B cell (primary cell): ENCODE results near the gene MUC13. TPM values are rescaled to one million over a fixed set of nuclear protein-coding genes. Genes with fewer than 3 reads are reported as not detected.

Experiments
- ATAC-seq: fragments of 200-7000 bp; cut with Tn5 transposase; one replicate; pipeline ENCODE4 v1.10.0; 2021; ENCODE audit warnings: low read depth, mild to moderate bottlenecking, moderate number of reproducible peaks, moderate library complexity
- CTCF ChIA-PET: fragments of 350-600 bp; sonication (Branson Sonifier 250); formaldehyde crosslinking; loops from one replicate; lab custom pipeline; 2021; ENCODE audit warnings: antibody characterized with exemption, inconsistent platforms; lab: Charles Lee
- POLR2A ChIA-PET: fragments of 350-600 bp; sonication (Branson Sonifier 250); formaldehyde crosslinking; loops from one replicate; lab custom pipeline; 2021; ENCODE audit warnings: antibody characterized with exemption; lab: Charles Lee
- DNase-seq: peaks from one replicate; pipeline ENCODE4 v3.0.0; 2013
- H2AFZ ChIP-seq: 2 replicates; pipeline ENCODE4 v1.6.1; 2012; ENCODE audit warnings: mild to moderate bottlenecking, low read depth, low read length; ENCODE audit not compliant: insufficient read depth, poor library complexity, severe bottlenecking
- H3K27ac ChIP-seq, 2 donors: 1 replicate in 1 of 2; 2 replicates in 1 of 2; pipeline ENCODE4 v1.5.1; 2012 to 2013; ENCODE audit warnings: low read length in 2 of 2, mild to moderate bottlenecking in 2 of 2, moderate library complexity in 1 of 2
- H3K27me3 ChIP-seq, 4 experiments: fragments of 200-600 bp in 1 of 4; sonication (generic) in 1 of 4; replicated peaks in 1 of 4; 1 replicate in 2 of 4; 2 replicates in 2 of 4; pipeline versions ENCODE4 v1.6.1 to v1.7.0; 2013 to 2016; ENCODE audit warnings: low read length in 3 of 4, mild to moderate bottlenecking in 2 of 4, mixed read lengths in 1 of 4, moderate library complexity in 1 of 4; ENCODE audit not compliant: insufficient read depth in 4 of 4, control insufficient read depth in 3 of 4; ENCODE audit errors: control extremely low read depth in 1 of 4
- H3K36me3 ChIP-seq, 2 experiments: replicated peaks in 1 of 2; 1 replicate in 1 of 2; 2 replicates in 1 of 2; pipeline versions ENCODE4 v1.6.1 to v1.7.1; 2013; ENCODE audit warnings: low read length in 1 of 2; ENCODE audit not compliant: insufficient read depth in 2 of 2, control insufficient read depth in 1 of 2; ENCODE audit errors: control extremely low read depth in 1 of 2, extremely low read depth in 1 of 2
- H3K4me1 ChIP-seq, 2 donors: fragments of 200-600 bp in 1 of 2; sonication (generic) in 1 of 2; 1 replicate in 1 of 2; 2 replicates in 1 of 2; pipeline versions ENCODE4 v1.5.1 to v1.6.1; 2013 to 2017; ENCODE audit warnings: low read length in 2 of 2; ENCODE audit not compliant: control insufficient read depth in 2 of 2, insufficient read depth in 2 of 2
- H3K4me2 ChIP-seq: replicated peaks from 2 replicates; pipeline ENCODE3; 2012; ENCODE audit warnings: mild to moderate bottlenecking, low read depth, low read length; ENCODE audit not compliant: poor library complexity, severe bottlenecking
- H3K4me3 ChIP-seq, 5 experiments: fragments of 200-600 bp in 1 of 5; sonication (generic) in 1 of 5; 1 replicate in 3 of 5; 2 replicates in 2 of 5; pipeline versions ENCODE4 v1.5.1 to v1.7.0; 2011 to 2016; ENCODE audit warnings: low read length in 4 of 5, mild to moderate bottlenecking in 4 of 5, low read depth in 2 of 5, control low read depth in 1 of 5, moderate library complexity in 1 of 5; ENCODE audit not compliant: insufficient read depth in 1 of 5; ENCODE audit errors: control extremely low read depth in 1 of 5, extremely low read depth in 1 of 5
- H3K79me2 ChIP-seq: fragments of 200-600 bp; sonication (generic); one replicate; pipeline ENCODE4 v1.6.0; 2016; ENCODE audit warnings: low read length; ENCODE audit not compliant: control insufficient read depth, insufficient read depth
- H3K9ac ChIP-seq: fragments of 200-600 bp; sonication (generic); 2 replicates; pipeline ENCODE4 v1.6.1; 2017; ENCODE audit warnings: mild to moderate bottlenecking, low read length, moderate library complexity
- H3K9me3 ChIP-seq, 3 donors: one replicate each; pipeline versions ENCODE4 v1.6.1 to v1.7.1; 2013; ENCODE audit warnings: low read length in 2 of 3; ENCODE audit not compliant: control insufficient read depth in 2 of 3, insufficient read depth in 1 of 3; ENCODE audit errors: control extremely low read depth in 1 of 3
- H4K20me1 ChIP-seq: 2 replicates; pipeline ENCODE4 v1.6.0; 2012; ENCODE audit warnings: mild to moderate bottlenecking, low read length; ENCODE audit not compliant: insufficient read depth, control insufficient read depth, poor library complexity, severe bottlenecking
- H3K27ac Mint-ChIP-seq: one replicate; pipeline ENCODE4 v1.8.0; 2021; ENCODE audit warnings: mixed read lengths
- H3K27me3 Mint-ChIP-seq: one replicate; pipeline ENCODE4 v1.8.0; 2021; ENCODE audit warnings: mixed read lengths
- H3K4me1 Mint-ChIP-seq: one replicate; pipeline ENCODE4 v1.8.0; 2021; ENCODE audit warnings: mixed read lengths
- H3K4me3 Mint-ChIP-seq: one replicate; pipeline ENCODE4 v1.8.0; 2021; ENCODE audit warnings: mixed read lengths
- H3K9me3 Mint-ChIP-seq: one replicate; pipeline ENCODE4 v1.8.0; 2022; ENCODE audit warnings: mixed read lengths; ENCODE audit not compliant: insufficient read depth
- EZH2 ChIP-seq: IDR thresholded peaks from 2 replicates; pipeline ENCODE4 v1.6.1; 2012; ENCODE audit warnings: borderline replicate concordance, low read depth, mild to moderate bottlenecking, moderate library complexity, low read length; ENCODE audit not compliant: insufficient read depth, poor library complexity, severe bottlenecking
- WGBS: methylation state at CpG from one replicate; pipeline ENCODE4 v1.1.5; 2013; ENCODE audit warnings: missing lambda C conversion rate; ENCODE audit not compliant: insufficient coverage; 5-methylcytosine and 5-hydroxymethylcytosine counted together
- intact Hi-C: fragments of 100-400 bp; cut with micrococcal nuclease; formaldehyde crosslinking; loops from one replicate; pipeline ENCODE4 v1.10.0; 2022
- polyA plus RNA-seq: library from polyadenylated mRNA; depleted of rRNA; stranded (reverse); fragments of >200 nt; gene quantifications from 2 replicates; pipeline ENCODE4 v1.2.3, GENCODE V29; 2012
- total RNA-seq, 2 donors: library from RNA; stranded (reverse); fragments of 120-200 nt in 1 of 2; gene quantifications; 1 replicate in 1 of 2; 2 replicates in 1 of 2; pipeline versions ENCODE4 v1.2.3 to v1.2.4, GENCODE V29; 2013 to 2022
- TF ChIP-seq, protein P1 (sequence below): fragments of 200-600 bp; IDR thresholded peaks from one replicate; pipeline ENCODE4 v1.8.0; 2022; ENCODE audit warnings: antibody characterized with exemption, mild to moderate bottlenecking

The MUC13 gene
- total and polyA plus RNA-seq, 2 donors (not counting 1 experiment from before 2014, with no cell fraction given), result not detected

DNA sequence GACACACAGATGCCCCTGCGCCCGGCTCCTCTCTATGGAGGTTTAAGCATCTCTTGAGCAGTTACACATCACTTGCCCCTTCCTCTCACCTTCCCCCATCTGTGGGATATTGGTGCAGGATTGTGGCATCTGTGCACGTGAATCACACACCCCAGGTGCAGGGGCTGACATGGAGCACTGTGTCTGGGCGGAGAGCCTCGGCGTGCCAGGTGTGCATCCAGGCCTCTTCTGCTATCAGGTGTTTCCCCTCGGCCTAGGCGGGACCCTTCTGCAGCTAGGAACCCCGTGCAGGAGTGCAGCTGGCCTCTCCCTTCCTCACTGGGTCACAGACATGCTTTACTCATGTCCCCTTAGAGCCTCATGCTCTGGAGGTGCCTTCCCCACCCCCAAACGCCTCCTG, 33.4 kb upstream of the MUC13 start:
- no peaks in the 10 kb centered on the region for H4K20me1 ChIP-seq
- Mint-ChIP-seq H3K27me3 (no peaks in the 10 kb centered on the region), H3K27ac (no peak overlapping the region), H3K4me3 (no peak overlapping the region), H3K4me1 (no peaks in the 10 kb centered on the region), H3K9me3 (no peaks in the 10 kb centered on the region)
- H3K27me3 ChIP-seq, result no peaks in the 10 kb centered on the region
- no peaks in the 10 kb centered on the region for H3K4me1 ChIP-seq
- TF ChIP-seq, protein P1, sequence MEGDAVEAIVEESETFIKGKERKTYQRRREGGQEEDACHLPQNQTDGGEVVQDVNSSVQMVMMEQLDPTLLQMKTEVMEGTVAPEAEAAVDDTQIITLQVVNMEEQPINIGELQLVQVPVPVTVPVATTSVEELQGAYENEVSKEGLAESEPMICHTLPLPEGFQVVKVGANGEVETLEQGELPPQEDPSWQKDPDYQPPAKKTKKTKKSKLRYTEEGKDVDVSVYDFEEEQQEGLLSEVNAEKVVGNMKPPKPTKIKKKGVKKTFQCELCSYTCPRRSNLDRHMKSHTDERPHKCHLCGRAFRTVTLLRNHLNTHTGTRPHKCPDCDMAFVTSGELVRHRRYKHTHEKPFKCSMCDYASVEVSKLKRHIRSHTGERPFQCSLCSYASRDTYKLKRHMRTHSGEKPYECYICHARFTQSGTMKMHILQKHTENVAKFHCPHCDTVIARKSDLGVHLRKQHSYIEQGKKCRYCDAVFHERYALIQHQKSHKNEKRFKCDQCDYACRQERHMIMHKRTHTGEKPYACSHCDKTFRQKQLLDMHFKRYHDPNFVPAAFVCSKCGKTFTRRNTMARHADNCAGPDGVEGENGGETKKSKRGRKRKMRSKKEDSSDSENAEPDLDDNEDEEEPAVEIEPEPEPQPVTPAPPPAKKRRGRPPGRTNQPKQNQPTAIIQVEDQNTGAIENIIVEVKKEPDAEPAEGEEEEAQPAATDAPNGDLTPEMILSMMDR, result no peak
- no peak for TF ChIP-seq EZH2
- H3K4me2 ChIP-seq, result no peak overlapping the region
- H3K9ac ChIP-seq, result no peak overlapping the region
- WGBS, result 76% methylated on average over 9 of the region's 10 CpGs
- CTCF ChIA-PET, result no interaction called here
- no peak for ATAC-seq
- POLR2A ChIA-PET, result no interaction called here
- peaks cover 0 to 9% of the 10 kb centered on the region in 2 experiments for H3K36me3 ChIP-seq
- intact Hi-C loops, result no loop called here
- no peaks in the 10 kb centered on the region for H3K9me3 ChIP-seq
- H3K4me3 ChIP-seq, result no peak overlapping the region
- DNase-seq, result no peak
- no peaks in the 10 kb centered on the region for H3K79me2 ChIP-seq
- H2AFZ ChIP-seq, result no peak overlapping the region
- H3K27ac ChIP-seq, result no peak overlapping the region

DNA sequence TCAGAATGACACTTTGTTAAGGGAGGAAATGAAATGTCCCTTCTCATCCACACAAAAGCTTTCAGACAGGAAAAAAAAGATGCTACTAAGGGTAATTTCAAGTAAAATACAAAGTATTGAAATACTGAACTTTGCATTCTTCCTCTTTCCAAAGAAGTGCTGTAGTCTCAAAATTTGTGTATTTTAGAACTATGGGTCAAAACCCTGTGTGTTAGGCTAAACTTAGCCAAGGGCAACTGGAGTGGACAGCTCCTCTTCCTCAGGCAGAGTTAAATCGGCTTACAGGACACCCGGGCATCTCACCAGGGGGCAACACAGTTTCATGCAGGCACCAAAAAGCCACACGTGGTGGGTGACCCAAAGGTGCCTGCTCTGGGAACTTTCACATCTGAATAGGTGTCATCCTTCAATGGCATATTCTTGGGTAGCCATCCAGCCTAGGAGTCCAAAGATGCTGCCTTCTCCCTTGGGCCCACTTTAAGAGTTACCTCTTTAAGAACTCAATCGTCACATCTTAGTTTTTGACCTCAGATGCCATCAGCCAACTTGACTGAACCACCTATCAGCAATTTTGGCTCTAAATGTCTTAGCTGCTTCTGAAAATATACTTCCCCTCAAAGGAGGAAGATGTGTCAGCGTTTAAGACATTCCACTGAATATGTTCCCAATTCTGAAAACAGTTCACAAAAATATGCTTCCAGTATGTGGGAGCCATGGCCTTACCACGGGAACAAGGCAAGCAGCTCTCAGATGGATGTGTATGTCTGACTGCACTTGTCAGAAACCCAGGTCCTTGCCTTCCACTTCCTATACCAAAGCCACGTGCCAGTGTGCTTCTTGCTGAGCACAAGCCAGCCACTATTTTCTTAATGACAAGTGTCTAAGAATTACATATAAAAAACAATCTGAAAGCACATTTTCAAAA, 32.2 kb upstream of the MUC13 start:
- no peak overlapping the region for H3K27ac ChIP-seq
- no peak overlapping the region for H2AFZ ChIP-seq
- no peaks in the 10 kb centered on the region for H3K9me3 Mint-ChIP-seq
- ATAC-seq (no peak), DNase-seq (no peak)
- H4K20me1 ChIP-seq, result no peaks in the 10 kb centered on the region
- intact Hi-C loops, result no loop called here
- H3K79me2 ChIP-seq, result no peaks in the 10 kb centered on the region
- no peak overlapping the region for H3K4me3 Mint-ChIP-seq
- TF ChIP-seq EZH2, result no peak
- TF ChIP-seq, protein P1, result no peak
- CTCF ChIA-PET, result no interaction called here
- no peaks in the 10 kb centered on the region for H3K9me3 ChIP-seq
- 69% methylated on average over 6 of the region's 7 CpGs for WGBS
- no peaks in the 10 kb centered on the region for H3K27me3 Mint-ChIP-seq
- H3K4me1 ChIP-seq, result no peaks in the 10 kb centered on the region
- H3K9ac ChIP-seq, result no peak overlapping the region
- H3K27ac Mint-ChIP-seq, result no peak overlapping the region
- no peak overlapping the region for H3K4me3 ChIP-seq
- no peak overlapping the region for H3K4me2 ChIP-seq
- H3K27me3 ChIP-seq, result no peaks in the 10 kb centered on the region
- peaks cover 5% of the 10 kb centered on the region for H3K4me1 Mint-ChIP-seq
- H3K36me3 ChIP-seq, result peaks cover 0 to 5% of the 10 kb centered on the region in 2 experiments
- POLR2A ChIA-PET, result no interaction called here
